Activated CD4-positive, CD25-positive, alpha-beta regulatory T cell (primary cell): ENCODE data around the gene ANKRD53.

Experiments used
- DNase-seq, 4 experiments: peaks; one replicate each; lab custom pipeline; 2025; lab: John Stamatoyannopoulos, UW

Gene ANKRD53

GRCh38 chr2:70943205-70943871, 35.1 kb upstream of the ANKRD53 start:
- DNase-seq = no peak

GRCh38 chr2:70944111-70944690, 34.2 kb upstream of the ANKRD53 start:
- no peak for DNase-seq

- DNase-seq = peak in 2 of 4 experiments; percentile 5 to 9
Measured at GRCh38 chr2:70946832-70947442, 31.5 kb upstream of the ANKRD53 start.

DNA sequence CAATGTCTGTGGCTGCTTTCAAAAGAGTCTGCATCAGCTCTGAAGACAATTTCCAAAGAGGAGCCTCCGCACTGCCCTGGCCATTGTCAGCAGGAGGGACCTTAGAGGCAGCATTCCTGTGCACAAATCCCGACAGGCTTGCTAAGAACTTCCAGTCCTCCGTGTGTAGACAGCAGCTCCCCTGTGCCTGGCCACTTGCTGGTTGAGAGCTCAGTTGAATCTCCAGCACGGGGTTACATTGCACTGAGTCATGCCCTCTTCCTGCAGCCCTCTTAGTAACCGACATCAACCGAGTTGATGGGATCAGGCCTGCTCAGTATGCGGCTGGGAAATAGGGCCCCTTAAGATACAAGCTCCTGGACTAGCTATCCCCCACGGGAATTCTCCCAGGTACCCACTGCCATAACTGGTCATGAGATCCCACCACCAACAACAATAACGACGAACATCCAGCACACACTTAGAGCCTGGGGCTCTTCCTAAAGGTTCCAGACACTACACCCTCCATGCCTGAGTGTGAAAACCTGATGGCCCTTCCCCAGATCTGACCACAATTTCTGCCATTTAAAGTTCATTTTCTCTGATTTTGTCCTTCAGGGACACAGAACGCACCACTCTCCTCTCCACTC, 30.8 kb upstream of the ANKRD53 start:
- no peak for DNase-seq

DNA sequence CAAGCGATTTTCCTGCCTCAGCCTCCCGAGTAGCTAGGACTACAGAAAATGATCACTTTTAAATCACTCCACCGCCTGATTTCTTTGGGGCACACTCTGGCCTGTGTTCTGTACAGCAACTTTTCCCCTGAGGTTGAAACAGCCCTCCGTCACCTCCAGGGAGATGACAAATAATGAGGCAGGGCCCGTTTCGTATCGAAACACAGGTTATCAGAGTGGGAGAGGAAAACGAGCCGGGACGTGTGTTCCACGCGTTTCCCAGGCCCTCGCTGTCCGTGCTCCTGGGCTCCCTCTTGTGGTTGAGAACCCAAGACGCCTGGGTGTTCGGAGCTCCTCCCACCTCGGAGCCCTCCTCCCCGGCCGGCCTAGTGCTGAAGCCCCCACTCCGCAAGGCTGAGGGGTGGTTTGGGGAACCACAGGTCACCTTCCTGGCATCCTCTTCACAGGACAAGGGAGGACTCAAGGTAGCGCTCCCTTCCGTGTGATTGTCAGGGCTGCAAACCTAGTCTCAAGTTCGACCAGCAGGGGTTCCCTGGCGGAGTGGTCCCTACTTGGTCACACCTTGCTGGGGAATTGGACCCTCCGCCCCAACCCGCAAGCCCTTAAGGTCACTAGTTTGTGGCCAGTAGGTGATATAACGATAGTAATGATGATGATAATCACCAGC, 30.0 kb upstream of the ANKRD53 start:
- DNase-seq = peak; percentile 37 to 66 (median 50)

- no peak for DNase-seq
Measured at GRCh38 chr2:70949086-70949485, 29.3 kb upstream of the ANKRD53 start.

DNA sequence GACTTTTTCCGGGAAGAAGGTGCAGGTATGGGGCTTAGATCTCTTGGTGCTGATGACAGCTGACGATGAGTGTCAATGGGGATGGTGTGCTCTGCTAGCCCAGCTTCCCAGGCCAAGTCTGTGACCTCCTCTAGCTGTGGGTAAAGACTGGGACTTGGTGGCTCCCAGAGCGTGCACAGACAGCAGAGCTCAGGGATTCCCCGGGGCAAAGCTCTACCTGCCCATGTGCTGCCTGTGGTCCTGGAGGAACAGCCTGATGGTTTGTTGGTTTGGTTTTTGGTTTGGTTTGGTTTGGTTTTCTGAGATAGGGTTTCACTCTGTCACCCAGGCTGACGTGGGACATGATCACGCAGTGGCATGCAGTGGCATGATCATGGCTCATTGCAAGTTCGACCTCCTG, 23.5 kb upstream of the ANKRD53 start:
- no peak for DNase-seq

GRCh38 chr2:70956141-70956540, 22.3 kb upstream of the ANKRD53 start:
- no peak for DNase-seq

- DNase-seq = no peak
Measured at GRCh38 chr2:70957798-70958197, 20.6 kb upstream of the ANKRD53 start.

- no peak for DNase-seq
Measured at GRCh38 chr2:70958759-70959158, 19.7 kb upstream of the ANKRD53 start.

DNA sequence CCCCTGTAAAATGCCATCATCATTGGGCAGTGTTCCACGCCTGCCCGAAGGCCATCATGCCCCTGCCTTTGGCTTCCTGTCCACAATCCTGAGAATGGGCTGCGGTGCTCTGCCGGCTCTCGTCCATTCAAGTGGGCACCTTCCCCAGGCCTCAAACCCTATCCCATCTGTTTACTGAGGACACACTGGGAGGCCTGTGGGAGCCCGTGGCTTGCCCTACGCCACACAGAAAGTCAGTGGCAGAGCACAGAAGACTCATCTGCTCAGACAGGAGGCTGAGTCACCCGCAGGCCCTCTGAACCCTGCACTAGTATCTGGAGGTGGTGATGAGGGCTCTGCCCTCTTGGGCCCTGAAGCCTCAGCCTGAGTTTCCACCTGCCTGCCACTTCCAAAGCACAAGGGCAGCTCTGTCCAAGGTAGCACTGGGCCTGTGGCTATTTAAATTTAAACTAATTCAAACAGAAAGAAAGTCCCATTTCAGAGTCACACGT, 19.1 kb upstream of the ANKRD53 start:
- no peak for DNase-seq

- no peak for DNase-seq
Measured at GRCh38 chr2:70959851-70960832, 18.3 kb upstream of the ANKRD53 start.

DNA sequence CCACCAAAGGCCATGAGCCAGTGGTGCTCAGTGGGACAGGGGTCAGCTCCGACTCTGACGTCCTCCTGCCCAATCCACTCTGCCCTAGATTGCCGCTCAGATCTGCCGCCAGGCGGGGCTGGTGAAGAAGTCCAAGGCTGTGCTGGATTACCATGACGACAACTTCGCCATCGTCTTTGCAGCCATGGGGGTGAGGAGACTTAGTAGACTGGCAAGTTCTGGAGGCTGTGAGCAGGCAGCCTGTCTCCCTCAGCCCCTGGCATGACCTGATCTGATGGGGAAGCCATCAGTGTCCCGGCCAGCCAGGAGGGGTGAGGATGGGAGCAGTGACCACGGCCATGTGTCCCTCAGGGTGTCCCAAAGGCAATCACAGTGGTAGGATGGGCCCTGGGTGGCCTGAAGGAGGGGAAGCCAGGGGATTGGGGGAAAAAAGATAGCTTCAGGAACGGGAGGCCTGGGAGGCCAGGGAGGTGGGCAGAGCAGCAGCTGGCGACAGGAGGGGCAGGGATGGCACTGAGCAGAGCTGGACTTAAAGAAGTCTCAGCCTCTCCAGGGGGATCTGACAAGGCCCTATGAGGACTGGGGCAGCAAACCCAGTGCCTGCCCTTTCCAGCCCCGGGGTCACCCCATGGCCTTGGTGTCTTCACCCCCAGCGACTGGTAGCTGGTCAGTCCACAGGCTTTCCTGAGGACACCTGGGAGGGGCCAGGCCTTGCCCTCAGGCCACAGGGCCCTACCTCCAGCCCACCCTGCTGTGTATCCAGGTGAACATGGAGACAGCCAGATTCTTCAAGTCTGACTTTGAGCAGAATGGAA, 17.4 kb upstream of the ANKRD53 start:
- DNase-seq = no peak

- no peak for DNase-seq
Measured at GRCh38 chr2:70961648-70961994, 16.8 kb upstream of the ANKRD53 start.

DNA sequence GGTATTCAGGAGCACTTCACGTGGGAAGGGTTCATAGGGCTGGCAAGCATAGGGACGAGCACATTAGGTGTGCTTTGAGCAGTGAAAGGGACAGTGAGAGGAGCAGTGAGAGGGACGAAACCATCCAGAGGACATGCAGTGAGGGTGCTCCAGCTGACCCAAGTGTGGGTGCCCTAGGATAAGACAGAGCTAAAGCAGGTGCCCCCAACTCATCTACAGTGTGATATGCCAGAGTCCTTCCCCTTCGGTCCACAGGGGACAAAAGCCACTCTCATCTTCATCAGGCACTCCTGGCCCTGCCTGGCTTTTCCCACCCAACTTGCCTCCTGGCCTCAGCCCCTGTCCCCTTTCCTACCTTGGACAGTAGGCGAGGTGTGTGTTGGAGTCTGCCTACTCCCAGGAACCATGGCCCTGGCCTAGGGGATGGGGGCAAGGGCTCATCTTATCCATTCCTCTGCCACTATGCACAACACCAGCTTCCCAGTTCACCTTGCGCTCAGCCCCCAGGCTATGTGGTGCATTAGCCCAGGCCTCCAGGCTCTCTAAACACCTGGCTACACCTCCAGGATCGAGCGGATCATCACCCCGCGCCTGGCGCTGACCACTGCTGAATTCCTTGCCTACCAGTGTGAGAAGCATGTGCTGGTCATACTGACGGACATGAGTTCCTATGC, 16.1 kb upstream of the ANKRD53 start:
- DNase-seq = no peak

DNA sequence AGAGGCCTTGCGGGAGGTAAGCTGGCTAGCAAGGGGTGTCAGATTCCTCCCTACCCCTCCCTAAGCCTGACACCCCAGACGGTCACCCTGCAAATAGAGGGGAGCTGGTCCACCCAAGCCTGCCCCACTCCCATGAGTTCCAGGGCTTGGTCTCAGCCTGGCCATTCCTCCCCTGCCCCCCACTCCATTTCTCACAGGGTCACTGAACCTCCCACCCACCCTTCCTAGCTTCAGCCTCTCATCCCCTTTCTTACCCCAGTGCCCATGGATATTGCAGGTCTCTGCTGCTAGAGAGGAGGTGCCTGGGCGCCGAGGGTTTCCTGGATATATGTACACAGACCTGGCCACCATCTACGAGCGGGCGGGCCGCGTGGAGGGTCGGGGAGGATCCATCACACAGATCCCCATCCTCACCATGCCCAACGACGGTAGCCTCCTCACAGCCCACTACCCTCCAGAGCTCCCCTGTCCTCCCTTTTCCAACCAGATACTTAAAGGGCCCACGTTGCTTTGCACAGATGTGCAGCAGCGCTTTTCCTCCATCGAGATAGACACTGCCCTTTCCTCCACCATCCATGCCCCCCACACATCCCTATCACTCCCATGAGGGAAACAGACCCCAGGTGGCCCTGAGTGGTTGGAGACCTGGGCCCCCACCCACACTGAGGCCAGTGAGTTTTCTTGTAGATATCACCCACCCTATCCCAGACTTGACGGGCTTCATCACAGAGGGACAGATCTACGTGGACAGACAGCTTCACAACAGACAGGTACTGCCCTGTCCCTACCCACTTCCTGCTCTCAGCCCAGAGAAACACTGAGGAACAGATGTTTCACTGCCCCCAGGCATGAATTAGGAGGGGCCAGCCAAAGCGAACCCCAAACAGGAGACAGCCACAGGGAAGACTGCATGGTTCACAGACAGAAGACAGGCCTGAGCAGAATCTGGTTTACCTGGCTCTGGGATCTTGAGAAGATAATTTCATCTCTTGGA, 15.2 kb upstream of the ANKRD53 start:
- DNase-seq = no peak

GRCh38 chr2:70964133-70964532, 14.3 kb upstream of the ANKRD53 start:
- DNase-seq = no peak

DNA sequence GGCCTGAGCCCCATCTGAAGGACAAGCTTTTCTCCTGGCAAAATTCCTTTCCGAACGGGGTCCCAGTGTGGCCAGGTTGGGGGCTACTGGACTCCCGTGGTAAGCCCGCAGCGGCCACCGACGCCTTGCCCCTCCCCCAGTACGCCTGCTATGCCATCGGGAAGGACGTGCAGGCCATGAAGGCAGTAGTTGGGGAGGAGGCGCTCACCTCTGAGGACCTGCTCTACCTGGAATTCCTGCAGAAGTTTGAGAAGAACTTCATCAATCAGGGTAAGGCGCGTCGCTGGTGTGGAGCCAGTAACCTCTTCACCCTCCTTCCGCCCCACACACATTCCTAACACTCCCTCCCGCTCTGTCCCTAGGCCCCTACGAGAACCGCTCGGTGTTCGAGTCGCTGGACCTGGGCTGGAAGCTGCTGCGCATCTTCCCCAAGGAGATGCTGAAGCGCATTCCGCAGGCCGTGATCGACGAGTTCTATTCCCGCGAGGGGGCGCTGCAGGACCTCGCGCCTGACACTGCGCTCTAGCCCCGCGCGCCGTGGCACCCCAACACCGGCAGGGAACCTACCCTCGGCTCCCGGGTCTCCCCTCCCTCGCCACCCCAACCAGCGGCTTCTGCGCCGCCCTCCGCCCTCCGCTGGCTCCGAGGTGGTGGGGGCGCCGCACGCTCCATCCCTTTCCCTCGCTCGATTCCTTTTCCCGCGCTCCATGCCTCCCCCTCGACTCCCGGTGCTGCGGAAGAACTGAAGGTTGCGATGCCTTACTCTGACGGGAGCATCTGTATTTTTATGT, 13.6 kb upstream of the ANKRD53 start:
- peak; percentile 64 to 72 (median 68) for DNase-seq
